GM21526 (cell line): ENCODE data around the gene LRRC51.

ENCODE experiments used
- ATAC-seq: cut with Tn5 transposase; IDR thresholded peaks from one replicate; pipeline ENCODE4 v1.9.1; 2021; ENCODE audit warnings: moderate library complexity; ENCODE audit not compliant: unreplicated experiment, low FRiP score

LRRC51 gene

GRCh38 chr11:72069787-72070251 is 10.8 kb upstream of the LRRC51 start:
- no peak for ATAC-seq

- ATAC-seq: no peak
Measured at GRCh38 chr11:72070491-72070890, 10.2 kb upstream of the LRRC51 start.

GRCh38 chr11:72072348-72072747 is 8.3 kb upstream of the LRRC51 start:
- ATAC-seq: no peak

GRCh38 chr11:72075109-72075508 is 5.5 kb upstream of the LRRC51 start:
- ATAC-seq: no peak

GRCh38 chr11:72075756-72076155 is 4.9 kb upstream of the LRRC51 start:
- ATAC-seq: no peak

- ATAC-seq: no peak
Measured at GRCh38 chr11:72078477-72078876, 2.2 kb upstream of the LRRC51 start.

- ATAC-seq: no peak
Measured at GRCh38 chr11:72079819-72080325, 778 bp upstream of the LRRC51 start.

- ATAC-seq: no peak
Measured at GRCh38 chr11:72081184-72081644, 564 bp downstream of the LRRC51 start.

- no peak for ATAC-seq
Measured at GRCh38 chr11:72081821-72082453, 1.3 kb downstream of the LRRC51 start.

- no peak for ATAC-seq
Measured at GRCh38 chr11:72083414-72083813, 2.8 kb downstream of the LRRC51 start.

GRCh38 chr11:72084076-72084475 is 3.4 kb downstream of the LRRC51 start:
- ATAC-seq: no peak

GRCh38 chr11:72084965-72085364 is 4.3 kb downstream of the LRRC51 start:
- ATAC-seq: no peak

GRCh38 chr11:72085621-72086351 is 5.1 kb downstream of the LRRC51 start:
- no peak for ATAC-seq

- ATAC-seq: no peak
Measured at GRCh38 chr11:72088076-72088808, 7.6 kb downstream of the LRRC51 start.

- ATAC-seq: no peak
Measured at GRCh38 chr11:72091292-72091691, 10.6 kb downstream of the LRRC51 start.

GRCh38 chr11:72098741-72099140 is 18.1 kb downstream of the LRRC51 start:
- no peak for ATAC-seq

- no peak for ATAC-seq
Measured at GRCh38 chr11:72100009-72100408, 19.4 kb downstream of the LRRC51 start.

GRCh38 chr11:72100462-72100861 is 19.8 kb downstream of the LRRC51 start:
- ATAC-seq: no peak

- ATAC-seq: no peak
Measured at GRCh38 chr11:72102162-72102561, 21.5 kb downstream of the LRRC51 start.

- ATAC-seq: no peak
Measured at GRCh38 chr11:72102631-72102945, 21.9 kb downstream of the LRRC51 start.
